H1 (cell line): Measurements from ENCODE around the gene SPRN. TPM values are rescaled to one million over a fixed set of nuclear protein-coding genes. Genes with fewer than 3 reads are reported as not detected.

Experiments used
- ASH2L ChIP-seq: fragments of 200-600, 300-600 bp; sonication (generic); IDR thresholded peaks from one replicate; pipeline ENCODE4 v1.7.1; 2017; ENCODE audit warnings: low read length
- GTF2F1 ChIP-seq: IDR thresholded peaks from 2 replicates; pipeline ENCODE4 v1.6.1; 2012; ENCODE audit warnings: low read depth, low read length, improper control_type of control experiment, borderline replicate concordance
- USF2 ChIP-seq: IDR thresholded peaks from 2 replicates; pipeline ENCODE4 v1.6.1; 2011; ENCODE audit warnings: low read length, improper control_type of control experiment
- polyA plus RNA-seq, 7 experiments: library from polyadenylated mRNA; depleted of rRNA in 3 of 7; stranded (reverse) in 5 of 7; unstranded in 2 of 7; fragments of >200 nt in 5 of 7; fragments of 200-250 nt in 2 of 7; gene quantifications; 1 replicate in 5 of 7; 2 replicates in 1 of 7; 4 replicates in 1 of 7; pipeline versions ENCODE4 v1.2.1 to v1.2.3, GENCODE V29; 2011 to 2013; ENCODE audit warnings: missing spikeins in 2 of 7, mixed read lengths in 2 of 7
- total RNA-seq: library from RNA; stranded (reverse); fragmentation: NEBNext Ultra II Directional; extraction: Animal tissue kit (Norgen Biotek cat#: 25700); gene quantifications from 2 replicates; pipeline ENCODE4 v1.2.1, GENCODE V29; 2021

SPRN gene
- total and polyA plus RNA-seq, 2 of the 8 experiments (the other 6 are each of a cell fraction or from before 2014, with no cell fraction given), result 0.23 to 0.24 TPM

GRCh38 chr10:133399123-133399601 lies 25.3 kb downstream of the SPRN start (continued):
- TF ChIP-seq ASH2L, result no peak
- TF ChIP-seq USF2, result no peak
- TF ChIP-seq GTF2F1, result no peak
